DND-41 (cell line): ENCODE data around the gene DIRAS3.

ENCODE experiments used
- EZH2 ChIP-seq: IDR thresholded peaks from 3 replicates; pipeline ENCODE4 v1.6.1; 2012; ENCODE audit warnings: borderline replicate concordance, low read depth, mild to moderate bottlenecking, moderate library complexity, low read length, inconsistent platforms; ENCODE audit not compliant: severe bottlenecking
- TF ChIP-seq, protein P1 (sequence below): IDR thresholded peaks from 2 replicates; pipeline ENCODE4 v1.5.1; 2012; ENCODE audit warnings: borderline replicate concordance, low read length, moderate library complexity, mild to moderate bottlenecking; ENCODE audit not compliant: poor library complexity, severe bottlenecking; ENCODE audit errors: extremely low read depth

DNA sequence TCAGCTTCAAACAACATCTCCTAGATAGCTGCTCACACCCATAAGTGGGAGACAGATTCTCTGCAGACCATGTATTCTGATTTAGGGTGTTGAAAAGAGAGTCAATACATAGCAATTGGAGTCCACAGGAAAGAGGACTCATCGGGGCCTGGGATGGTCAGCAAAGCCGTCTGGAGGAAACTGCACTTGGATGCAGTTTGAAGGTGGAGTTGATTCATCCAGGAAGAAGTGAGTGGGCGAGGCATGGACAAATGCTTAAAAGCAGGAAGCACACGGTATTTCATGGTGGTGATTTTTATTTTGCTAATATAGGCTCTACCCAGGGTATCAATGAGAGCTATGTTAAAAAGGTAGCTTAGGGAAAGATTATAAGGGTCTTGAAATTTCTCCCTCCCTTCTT lies 36.8 kb upstream of the DIRAS3 start:
- TF ChIP-seq, protein P1, sequence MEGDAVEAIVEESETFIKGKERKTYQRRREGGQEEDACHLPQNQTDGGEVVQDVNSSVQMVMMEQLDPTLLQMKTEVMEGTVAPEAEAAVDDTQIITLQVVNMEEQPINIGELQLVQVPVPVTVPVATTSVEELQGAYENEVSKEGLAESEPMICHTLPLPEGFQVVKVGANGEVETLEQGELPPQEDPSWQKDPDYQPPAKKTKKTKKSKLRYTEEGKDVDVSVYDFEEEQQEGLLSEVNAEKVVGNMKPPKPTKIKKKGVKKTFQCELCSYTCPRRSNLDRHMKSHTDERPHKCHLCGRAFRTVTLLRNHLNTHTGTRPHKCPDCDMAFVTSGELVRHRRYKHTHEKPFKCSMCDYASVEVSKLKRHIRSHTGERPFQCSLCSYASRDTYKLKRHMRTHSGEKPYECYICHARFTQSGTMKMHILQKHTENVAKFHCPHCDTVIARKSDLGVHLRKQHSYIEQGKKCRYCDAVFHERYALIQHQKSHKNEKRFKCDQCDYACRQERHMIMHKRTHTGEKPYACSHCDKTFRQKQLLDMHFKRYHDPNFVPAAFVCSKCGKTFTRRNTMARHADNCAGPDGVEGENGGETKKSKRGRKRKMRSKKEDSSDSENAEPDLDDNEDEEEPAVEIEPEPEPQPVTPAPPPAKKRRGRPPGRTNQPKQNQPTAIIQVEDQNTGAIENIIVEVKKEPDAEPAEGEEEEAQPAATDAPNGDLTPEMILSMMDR: no peak
- TF ChIP-seq EZH2: no peak
